ENCODE results near the gene FITM2. TPM values are rescaled to one million over a fixed set of nuclear protein-coding genes. Genes with fewer than 3 reads are reported as not detected.

FITM2 gene
- total and polyA plus RNA-seq, 2 experiments from 2014 or later, result 6.5 to 8.9 TPM

DNA sequence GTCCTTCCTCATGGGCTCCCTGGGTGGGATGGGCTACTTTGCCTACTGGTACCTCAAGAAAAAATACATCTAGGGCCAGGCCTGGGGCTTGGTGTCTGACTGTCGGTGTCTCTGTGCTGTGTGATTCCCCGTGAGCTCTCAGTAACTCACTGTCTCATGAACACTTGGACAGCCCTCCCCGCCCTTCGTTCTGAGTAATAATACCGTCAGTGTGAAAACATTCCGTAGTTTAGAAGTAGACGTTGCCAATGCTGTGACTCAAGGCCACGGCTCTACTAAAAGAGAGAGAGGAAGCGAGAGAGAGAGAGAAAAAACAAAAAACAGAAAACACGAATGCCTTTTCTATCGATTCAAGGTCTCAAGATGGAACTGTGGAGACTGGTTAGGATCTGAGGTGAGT, 31.8 kb downstream of the FITM2 start:
- 83 to 85% methylated on average over 11 of the region's 11 CpGs for WGBS, 2 experiments (ENCODE audit: low coverage in 1 of 2, low lambda C conversion rate in 2 of 2, missing lambda C conversion rate in 2 of 2)
- H2AFZ ChIP-seq, result no peak overlapping the region
- TF ChIP-seq EZH2phosphoT487 (IDR thresholded peaks at IDR 0.05; ENCODE audit: insufficient read depth, low read depth) (no peak), EZH2 (IDR thresholded peaks at IDR 0.05; ENCODE audit: insufficient read depth, poor library complexity, severe bottlenecking) (no peak)
- peak; percentile 68 for DNase-seq
- no peaks in the 10 kb centered on the region for H3F3A ChIP-seq (ENCODE audit: insufficient read depth)
- H3K36me3 ChIP-seq (ENCODE audit: low read depth), result no peaks in the 10 kb centered on the region
- H3K4me3 ChIP-seq, result no peak overlapping the region
- no peak overlapping the region for H3K27ac ChIP-seq
- no peaks in the 10 kb centered on the region for H3K9me3 ChIP-seq (ENCODE audit: low read depth)
- H3K4me2 ChIP-seq (ENCODE audit: unreplicated experiment), result no peak overlapping the region
- H3K4me1 ChIP-seq (ENCODE audit: insufficient read depth), result no peaks in the 10 kb centered on the region
- H4K20me1 ChIP-seq (ENCODE audit: insufficient read depth), result no peaks in the 10 kb centered on the region
- no peaks in the 10 kb centered on the region for H3K9me2 ChIP-seq (ENCODE audit: insufficient read depth)
- H3K27me3 ChIP-seq (replicated peaks; ENCODE audit: insufficient read depth), result no peaks in the 10 kb centered on the region
- in situ Hi-C loops (cut with MboI), result no loop called here
- no peak overlapping the region for H3K9ac ChIP-seq
- no peaks in the 10 kb centered on the region for H3K79me2 ChIP-seq (ENCODE audit: insufficient read depth)

- H3K27ac ChIP-seq, result no peak overlapping the region
- H3F3A ChIP-seq (ENCODE audit: insufficient read depth), result no peaks in the 10 kb centered on the region
- no peak for DNase-seq
- H3K27me3 ChIP-seq (replicated peaks; ENCODE audit: insufficient read depth), result no peaks in the 10 kb centered on the region
- no peaks in the 10 kb centered on the region for H3K9me3 ChIP-seq (ENCODE audit: low read depth)
- H3K79me2 ChIP-seq (ENCODE audit: insufficient read depth), result no peaks in the 10 kb centered on the region
- no peak for TF ChIP-seq EZH2phosphoT487 (IDR thresholded peaks at IDR 0.05; ENCODE audit: insufficient read depth, low read depth)
- H3K9ac ChIP-seq, result no peak overlapping the region
- no peaks in the 10 kb centered on the region for H3K9me2 ChIP-seq (ENCODE audit: insufficient read depth)
- H3K4me1 ChIP-seq (ENCODE audit: insufficient read depth), result no peaks in the 10 kb centered on the region
- no peak overlapping the region for H3K4me2 ChIP-seq (ENCODE audit: unreplicated experiment)
- no peaks in the 10 kb centered on the region for H4K20me1 ChIP-seq (ENCODE audit: insufficient read depth)
- no peaks in the 10 kb centered on the region for H3K36me3 ChIP-seq (ENCODE audit: low read depth)
- no peak overlapping the region for H2AFZ ChIP-seq
- WGBS, 2 experiments (ENCODE audit: low coverage in 1 of 2, low lambda C conversion rate in 2 of 2, missing lambda C conversion rate in 2 of 2), result 66 to 70% methylated on average over 11 of the region's 11 CpGs
- no peak overlapping the region for H3K4me3 ChIP-seq
- in situ Hi-C loops (cut with MboI), result no loop called here
Observed at GRCh38 chr20:44274303-44275017, 36.5 kb downstream of the FITM2 start.

- DNase-seq, result no peak
- Histone ChIP-seq H3K27ac (no peak overlapping the region), H4K20me1 (ENCODE audit: insufficient read depth) (no peaks in the 10 kb centered on the region), H3K4me3 (no peak overlapping the region), H3K79me2 (ENCODE audit: insufficient read depth) (no peaks in the 10 kb centered on the region), H3K9me2 (ENCODE audit: insufficient read depth) (no peaks in the 10 kb centered on the region), H3K9me3 (ENCODE audit: low read depth) (no peaks in the 10 kb centered on the region), H3K9ac (no peak overlapping the region), H3K4me2 (ENCODE audit: unreplicated experiment) (no peak overlapping the region), H3K27me3 (replicated peaks; ENCODE audit: insufficient read depth) (no peaks in the 10 kb centered on the region), H3K36me3 (ENCODE audit: low read depth) (no peaks in the 10 kb centered on the region), H3F3A (ENCODE audit: insufficient read depth) (no peaks in the 10 kb centered on the region), H3K4me1 (ENCODE audit: insufficient read depth) (no peaks in the 10 kb centered on the region), H2AFZ (no peak overlapping the region)
- 75 to 76% methylated on average over 10 of the region's 10 CpGs for WGBS, 2 experiments (ENCODE audit: low coverage in 1 of 2, low lambda C conversion rate in 2 of 2, missing lambda C conversion rate in 2 of 2)
- in situ Hi-C loops (cut with MboI), result no loop called here
- no peak for TF ChIP-seq EZH2 (IDR thresholded peaks at IDR 0.05; ENCODE audit: insufficient read depth, poor library complexity, severe bottlenecking)
- no peak for TF ChIP-seq EZH2phosphoT487 (IDR thresholded peaks at IDR 0.05; ENCODE audit: insufficient read depth, low read depth)
Observed at GRCh38 chr20:44273231-44274215, 37.5 kb downstream of the FITM2 start.

- H3K79me2 ChIP-seq (ENCODE audit: insufficient read depth), result no peaks in the 10 kb centered on the region
Observed at GRCh38 chr20:44271915-44272663, 38.9 kb downstream of the FITM2 start.

More at GRCh38 chr20:44271915-44272663, 38.9 kb downstream of the FITM2 start:
- Histone ChIP-seq H3K4me2 (ENCODE audit: unreplicated experiment) (no peak overlapping the region), H3K27ac (no peak overlapping the region), H3K4me3 (no peak overlapping the region), H4K20me1 (ENCODE audit: insufficient read depth) (no peaks in the 10 kb centered on the region), H3K4me1 (ENCODE audit: insufficient read depth) (no peaks in the 10 kb centered on the region), H3K9me3 (ENCODE audit: low read depth) (no peaks in the 10 kb centered on the region), H3K27me3 (replicated peaks; ENCODE audit: insufficient read depth) (no peaks in the 10 kb centered on the region), H3K36me3 (ENCODE audit: low read depth) (no peaks in the 10 kb centered on the region), H3K9ac (no peak overlapping the region), H3F3A (ENCODE audit: insufficient read depth) (no peaks in the 10 kb centered on the region), H2AFZ (no peak overlapping the region), H3K9me2 (ENCODE audit: insufficient read depth) (no peaks in the 10 kb centered on the region)
- in situ Hi-C loops (cut with MboI), result no loop called here
- no peak for DNase-seq
- 54 to 58% methylated on average over 14 of the region's 14 CpGs for WGBS, 2 experiments (ENCODE audit: low coverage in 1 of 2, low lambda C conversion rate in 2 of 2, missing lambda C conversion rate in 2 of 2)
- TF ChIP-seq EZH2phosphoT487 (IDR thresholded peaks at IDR 0.05; ENCODE audit: insufficient read depth, low read depth) (no peak), EZH2 (IDR thresholded peaks at IDR 0.05; ENCODE audit: insufficient read depth, poor library complexity, severe bottlenecking) (no peak)
